Prostate gland (tissue), 2 donors: Measurements from ENCODE around the gene CALHM3. TPM values are rescaled to one million over a fixed set of nuclear protein-coding genes. Genes with fewer than 3 reads are reported as not detected.

Experiments used
- DNase-seq: peaks from one replicate; pipeline ENCODE4 v3.0.0-alpha.2; 2019; ENCODE audit warnings: low spot score
- H3K27ac ChIP-seq, 2 donors: fragments of 200-600 bp; sonication (generic); 2 replicates each; pipeline ENCODE4 v1.5.1; 2017 to 2019
- H3K27me3 ChIP-seq: fragments of 200-600 bp; sonication (generic); replicated peaks from 2 replicates; pipeline ENCODE4 v1.5.1; 2019; ENCODE audit not compliant: insufficient read depth
- H3K36me3 ChIP-seq, 2 donors: fragments of 200-600 bp; sonication (generic); 1 replicate in 1 of 2; 2 replicates in 1 of 2; pipeline versions ENCODE4 v1.5.1 to v1.8.1; 2017 to 2019
- H3K4me1 ChIP-seq: fragments of 200-600 bp; sonication (generic); replicated peaks from 2 replicates; pipeline ENCODE4 v1.5.1; 2019
- H3K4me3 ChIP-seq, 2 donors: fragments of 200-600 bp; sonication (generic); 2 replicates each; pipeline ENCODE4 v1.5.1; 2017 to 2019
- H3K9me3 ChIP-seq: fragments of 200-600 bp; sonication (generic); 2 replicates; pipeline ENCODE4 v1.5.1; 2017
- CTCF ChIP-seq, 4 experiments: fragments of 200-600 bp in 2 of 4; fragments of 450-650 bp in 2 of 4; sonication (generic) in 2 of 4; IDR thresholded peaks; 1 replicate in 3 of 4; 2 replicates in 1 of 4; pipeline ENCODE4 v1.5.1; 2016 to 2019; ENCODE audit warnings: antibody characterized with exemption in 4 of 4, mild to moderate bottlenecking in 2 of 4, moderate library complexity in 2 of 4
- POLR2A ChIP-seq: fragments of 450-650 bp; IDR thresholded peaks from one replicate; pipeline ENCODE4 v1.6.1; 2016; ENCODE audit warnings: antibody characterized with exemption, mild to moderate bottlenecking
- POLR2AphosphoS5 ChIP-seq: sonication (generic); formaldehyde crosslinking; IDR thresholded peaks from one replicate; pipeline ENCODE4 v1.6.1; 2017; ENCODE audit warnings: antibody characterized with exemption
- WGBS: methylation state at CpG from one replicate; pipeline ENCODE4 v1.1.5; 2018; 5-methylcytosine and 5-hydroxymethylcytosine counted together
- intact Hi-C: fragments of 100-400 bp; cut with DNase I; formaldehyde crosslinking; loops from one replicate; pipeline ENCODE4 v1.14.2; 2022
- total RNA-seq, 2 donors: library from RNA; depleted of rRNA; stranded (reverse); fragments of >200 nt; gene quantifications; one replicate each; pipeline ENCODE4 v1.1.0, GENCODE V29; 2016

CALHM3 gene
- total RNA-seq, 2 donors from 2014 or later: 0.51 TPM; not detected in 1

- Histone ChIP-seq H3K9me3 (no peaks in the 10 kb centered on the region), H3K27me3 (no peaks in the 10 kb centered on the region), H3K4me1 (no peaks in the 10 kb centered on the region), H3K4me3 (no peak overlapping the region), H3K27ac (no peak overlapping the region), H3K36me3 (peaks cover 0 to 7% of the 10 kb centered on the region in 2 donors)
- 85% methylated on average over 12 of the region's 12 CpGs for WGBS
- no peak for DNase-seq
- intact Hi-C loops: no loop called here
- TF ChIP-seq POLR2AphosphoS5: no peak
- TF ChIP-seq POLR2A: no peak
- TF ChIP-seq CTCF (IDR thresholded peaks at IDR 0.05): no peak
These were observed 28.8 kb downstream of the CALHM3 start for GRCh38 chr10:103450201-103450695.

GRCh38 chr10:103449208-103450144, 29.6 kb downstream of the CALHM3 start:
- Histone ChIP-seq H3K4me1 (no peaks in the 10 kb centered on the region), H3K27ac (no peak overlapping the region), H3K9me3 (no peaks in the 10 kb centered on the region), H3K36me3 (peaks cover 0 to 13% of the 10 kb centered on the region in 2 donors), H3K4me3 (no peak overlapping the region), H3K27me3 (no peaks in the 10 kb centered on the region)
- TF ChIP-seq POLR2A: no peak
- no peak for TF ChIP-seq POLR2AphosphoS5
- no peak for TF ChIP-seq CTCF (IDR thresholded peaks at IDR 0.05)
- intact Hi-C loops: no loop called here
- DNase-seq: no peak
- 82% methylated on average over 34 of the region's 34 CpGs for WGBS

DNA sequence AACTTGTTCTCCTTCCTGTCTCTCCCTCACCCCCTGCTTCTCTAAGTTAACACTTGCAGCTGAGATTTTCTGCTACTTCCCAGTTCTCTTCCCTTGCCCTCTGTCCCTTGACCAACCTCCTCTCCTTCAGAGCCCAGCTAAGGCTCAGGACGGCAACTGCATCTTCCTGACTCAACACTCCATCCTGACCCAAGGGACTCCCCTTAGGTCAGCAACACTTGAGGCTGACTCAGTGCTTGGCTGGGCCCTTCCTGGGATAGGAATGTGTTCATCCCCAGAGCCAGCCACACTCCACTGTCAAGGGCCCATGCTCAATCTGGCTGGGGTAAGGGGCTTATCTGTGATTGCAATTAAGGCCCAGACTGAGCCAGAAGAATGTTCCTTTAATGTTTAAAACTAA, 30.3 kb downstream of the CALHM3 start:
- WGBS: 68% methylated on average over 1 of the region's 1 CpG
- Histone ChIP-seq H3K4me1 (no peaks in the 10 kb centered on the region), H3K9me3 (no peaks in the 10 kb centered on the region), H3K36me3 (peaks cover 0 to 17% of the 10 kb centered on the region in 2 donors), H3K27me3 (no peaks in the 10 kb centered on the region), H3K27ac (no peak overlapping the region), H3K4me3 (no peak overlapping the region)
- TF ChIP-seq CTCF (IDR thresholded peaks at IDR 0.05) (no peak), POLR2A (no peak), POLR2AphosphoS5 (no peak)
- no peak for DNase-seq
- intact Hi-C loops: no loop called here

- Histone ChIP-seq H3K4me3 (no peak overlapping the region), H3K27ac (peak overlapping the region in 1 of 2 donors; percentile 64), H3K9me3 (no peaks in the 10 kb centered on the region), H3K36me3 (peaks cover 5 to 17% of the 10 kb centered on the region in 2 donors), H3K4me1 (no peaks in the 10 kb centered on the region), H3K27me3 (no peaks in the 10 kb centered on the region)
- TF ChIP-seq POLR2AphosphoS5: no peak
- TF ChIP-seq POLR2A: no peak
- no peak for TF ChIP-seq CTCF (IDR thresholded peaks at IDR 0.05)
- DNase-seq: no peak
- intact Hi-C loops: no loop called here
- WGBS: 96% methylated on average over 23 of the region's 23 CpGs
These were observed 31.9 kb downstream of the CALHM3 start for GRCh38 chr10:103447187-103447586.
